Measurements from ENCODE around the gene PGAM2. TPM values are rescaled to one million over a fixed set of nuclear protein-coding genes. Genes with fewer than 3 reads are reported as not detected.

Gene PGAM2
- total RNA-seq, 1 experiment from 2014 or later = 9.7 TPM

- no peak overlapping the region for H3K4me3 ChIP-seq
- ChIA-PET POLR2A (ENCODE audit: unreplicated experiment) (interaction anchor here (0.6 kb wide), 1 partner anchor 26 kb away, joined by 11 read pairs; no protein-coding TSS in a partner anchor), CTCF (interaction anchor here (0.6 kb wide), 1 partner anchor 24 kb away, joined by 4 read pairs; the partner anchor contains the start of gene DBNL)
- no peak overlapping the region for H3K4me2 ChIP-seq
- BruUV-seq (replicated peaks) = no TSS peak
- no peaks in the 10 kb centered on the region for H3K79me2 ChIP-seq (ENCODE audit: low read depth)
- H3K9me2 ChIP-seq (ENCODE audit: insufficient read depth) = no peaks in the 10 kb centered on the region
- no peak for TF ChIP-seq EZH2 (IDR thresholded peaks at IDR 0.05; ENCODE audit: low read depth)
- no peak for TF ChIP-seq CTCF (conservative IDR thresholded peaks at IDR 0.05)
- H3K36me3 ChIP-seq (ENCODE audit: low read depth) = no peaks in the 10 kb centered on the region
- H3F3A ChIP-seq (ENCODE audit: insufficient read depth, low read depth) = peaks cover 60% of the 10 kb centered on the region
- H3K4me1 ChIP-seq (replicated peaks; ENCODE audit: insufficient read depth) = peaks cover 23% of the 10 kb centered on the region
- H3K9me3 ChIP-seq (ENCODE audit: insufficient read depth, low read depth) = no peaks in the 10 kb centered on the region
- H2AFZ ChIP-seq = no peak overlapping the region
- H3K27me3 ChIP-seq (ENCODE audit: insufficient read depth, low read depth) = no peaks in the 10 kb centered on the region
- intact Hi-C loops (cut with micrococcal nuclease; ENCODE audit: unreplicated experiment) = no loop called here
- H3K27ac ChIP-seq = no peak overlapping the region
- peaks cover 14% of the 10 kb centered on the region; the same call in 1 of the 2 replicates for H4K20me1 ChIP-seq (ENCODE audit: insufficient read depth)
- no peak for DNase-seq
Measured at GRCh38 chr7:44068054-44068453, 2.7 kb upstream of the PGAM2 start.

GRCh38 chr7:44067064-44067951, 1.9 kb upstream of the PGAM2 start:
- no peaks in the 10 kb centered on the region for H3K79me2 ChIP-seq (ENCODE audit: low read depth)
- no peak overlapping the region for H2AFZ ChIP-seq
- no TSS peak for BruUV-seq (replicated peaks)
- no peaks in the 10 kb centered on the region for H3K9me2 ChIP-seq (ENCODE audit: insufficient read depth)
- no peaks in the 10 kb centered on the region for H3K36me3 ChIP-seq (ENCODE audit: low read depth)
- H3K4me1 ChIP-seq (replicated peaks; ENCODE audit: insufficient read depth) = peaks cover 16% of the 10 kb centered on the region
- intact Hi-C loops (cut with micrococcal nuclease; ENCODE audit: unreplicated experiment) = no loop called here
- ChIA-PET POLR2A (ENCODE audit: unreplicated experiment) (interaction anchor here (0.6 kb wide), 1 partner anchor 96 kb away, joined by 8 read pairs; no protein-coding TSS in a partner anchor), CTCF (no interaction called here)
- H3F3A ChIP-seq (ENCODE audit: insufficient read depth, low read depth) = peaks cover 53% of the 10 kb centered on the region; the same call in 1 of the 2 replicates
- DNase-seq = no peak
- no peak for TF ChIP-seq CTCF (conservative IDR thresholded peaks at IDR 0.05)
- no peaks in the 10 kb centered on the region for H3K9me3 ChIP-seq (ENCODE audit: insufficient read depth, low read depth)
- H3K4me2 ChIP-seq = no peak overlapping the region
- H3K27me3 ChIP-seq (ENCODE audit: insufficient read depth, low read depth) = no peaks in the 10 kb centered on the region
- no peak overlapping the region for H3K27ac ChIP-seq
- H4K20me1 ChIP-seq (ENCODE audit: insufficient read depth) = peaks cover 16% of the 10 kb centered on the region; the same call in 1 of the 2 replicates
- no peak overlapping the region for H3K4me3 ChIP-seq

GRCh38 chr7:44066494-44067063, 1.2 kb upstream of the PGAM2 start:
- CTCF ChIA-PET = no interaction called here
- intact Hi-C loops (cut with micrococcal nuclease; ENCODE audit: unreplicated experiment) = no loop called here
- Histone ChIP-seq H3K4me3 (no peak overlapping the region), H3K4me2 (no peak overlapping the region), H2AFZ (no peak overlapping the region), H4K20me1 (ENCODE audit: insufficient read depth) (peaks cover 21% of the 10 kb centered on the region; the same call in 1 of the 2 replicates), H3K9me3 (ENCODE audit: insufficient read depth, low read depth) (no peaks in the 10 kb centered on the region), H3K4me1 (replicated peaks; ENCODE audit: insufficient read depth) (peaks cover 11% of the 10 kb centered on the region), H3K36me3 (ENCODE audit: low read depth) (no peaks in the 10 kb centered on the region), H3F3A (ENCODE audit: insufficient read depth, low read depth) (peaks cover 47% of the 10 kb centered on the region; the same call in 1 of the 2 replicates), H3K9me2 (ENCODE audit: insufficient read depth) (no peaks in the 10 kb centered on the region), H3K79me2 (ENCODE audit: low read depth) (no peaks in the 10 kb centered on the region), H3K27ac (no peak overlapping the region), H3K27me3 (ENCODE audit: insufficient read depth, low read depth) (no peaks in the 10 kb centered on the region)
- no peak for TF ChIP-seq CTCF (conservative IDR thresholded peaks at IDR 0.05)
- no peak for TF ChIP-seq EZH2 (IDR thresholded peaks at IDR 0.05; ENCODE audit: low read depth)
- no TSS peak for BruUV-seq (replicated peaks)
- POLR2A ChIA-PET (ENCODE audit: unreplicated experiment) = interaction anchor here (0.6 kb wide), 1 partner anchor 97 kb away, joined by 8 read pairs; no protein-coding TSS in a partner anchor
- no peak for DNase-seq
